A549 (cell line): ENCODE results near the gene PCYT2. TPM values are rescaled to one million over a fixed set of nuclear protein-coding genes. Genes with fewer than 3 reads are reported as not detected.

ENCODE experiments used
- ATAC-seq, 2 experiments: fragments of 200-7000 bp in 1 of 2; fragments of >200 bp in 1 of 2; cut with Nextera tagmentation in 1 of 2; cut with Tn5 transposase in 1 of 2; 3 replicates each; pipeline versions ENCODE4 v1.8.0 to v1.9.1; 2018 to 2020; ENCODE audit warnings: mild to moderate bottlenecking in 1 of 2, moderate library complexity in 1 of 2
- CTCF ChIA-PET: fragments of 300-600 bp; sonication (Branson Sonifier 250); formaldehyde crosslinking; extraction: SDS; loops from one replicate; lab custom pipeline; 2021; ENCODE audit warnings: antibody characterized with exemption, inconsistent platforms; lab: Yijun Ruan, JAX
- POLR2A ChIA-PET: fragments of 350-600 bp; formaldehyde crosslinking; extraction: SDS; loops from one replicate; lab custom pipeline; 2021; ENCODE audit warnings: antibody characterized with exemption, inconsistent platforms; lab: Yijun Ruan, JAX
- DNase-seq, 2 experiments: peaks; one replicate each; pipeline versions ENCODE4 v3.0.0 to v3.0.0-alpha.2; 2011 to 2016; ENCODE audit warnings: low read depth in 1 of 2, low spot score in 1 of 2
- FAIRE-seq: peaks from 2 replicates; lab custom pipeline; 2011; peaks lifted over from hg19 to GRCh38; lab: Jason Lieb, UNC
- H3K27ac ChIP-seq, 2 experiments: fragments of >200 bp; sonication (Bioruptor Twin); formaldehyde crosslinking; 3 replicates each; pipeline ENCODE4 v1.5.1; 2016 to 2017
- H3K4me1 ChIP-seq: fragments of >200 bp; sonication (Bioruptor Twin); formaldehyde crosslinking; 3 replicates; pipeline ENCODE4 v1.6.1; 2016
- H3K4me2 ChIP-seq: fragments of >200 bp; sonication (Bioruptor Twin); formaldehyde crosslinking; 3 replicates; pipeline ENCODE4 v1.6.1; 2016
- H3K4me3 ChIP-seq: fragments of >200 bp; sonication (Bioruptor Twin); formaldehyde crosslinking; 3 replicates; pipeline ENCODE4 v1.5.1; 2016
- H3K9me3 ChIP-seq: fragments of >200 bp; sonication (Bioruptor Twin); formaldehyde crosslinking; 3 replicates; pipeline ENCODE4 v1.6.1; 2016
- BHLHE40 ChIP-seq: IDR thresholded peaks from 2 replicates; pipeline ENCODE4 v1.6.1; 2012; ENCODE audit warnings: low read depth, low read length, inconsistent platforms
- CBX2 ChIP-seq: fragments of 200-600 bp; sonication (generic); IDR thresholded peaks from 2 replicates; pipeline ENCODE4 v1.6.1; 2016; ENCODE audit warnings: low read depth, mild to moderate bottlenecking, borderline replicate concordance
- CEBPB ChIP-seq, 2 experiments: fragments of >200 bp in 1 of 2; sonication (Bioruptor Twin) in 1 of 2; formaldehyde crosslinking in 1 of 2; IDR thresholded peaks; 2 replicates each; pipeline ENCODE4 v1.6.1; 2012 to 2016
- CHD4 ChIP-seq: fragments of 200-600 bp; sonication (generic); IDR thresholded peaks from 2 replicates; pipeline ENCODE4 v1.6.1; 2016; ENCODE audit warnings: antibody characterized with exemption, mild to moderate bottlenecking, borderline replicate concordance
- E2F6 ChIP-seq: IDR thresholded peaks from 2 replicates; pipeline ENCODE4 v1.6.1; 2012; ENCODE audit warnings: low read depth, borderline replicate concordance
- EP300 ChIP-seq, 2 experiments: fragments of >200 bp; sonication (Bioruptor Twin); formaldehyde crosslinking; IDR thresholded peaks; 2 replicates in 1 of 2; 3 replicates in 1 of 2; pipeline ENCODE4 v1.6.1; 2016 to 2017
- ESRRA ChIP-seq: fragments of 150-350 bp; IDR thresholded peaks from 2 replicates; pipeline ENCODE4 v1.6.1; 2014; ENCODE audit warnings: mild to moderate bottlenecking, low read length, borderline replicate concordance
- FOSL2 ChIP-seq, 2 experiments: fragments of 450-650 bp in 1 of 2; fragments of >200 bp in 1 of 2; sonication (Bioruptor Twin) in 1 of 2; formaldehyde crosslinking; IDR thresholded peaks; 2 replicates each; pipeline versions ENCODE4 v1.5.0 to v1.6.1; 2016 to 2020; ENCODE audit warnings: mild to moderate bottlenecking in 1 of 2, moderate library complexity in 1 of 2
- GATA3 ChIP-seq: IDR thresholded peaks from 2 replicates; pipeline ENCODE4 v1.6.1; 2012; ENCODE audit warnings: borderline replicate concordance
- HDAC2 ChIP-seq: fragments of 200-600 bp; sonication (generic); IDR thresholded peaks from 2 replicates; pipeline ENCODE4 v1.6.1; 2016
- HEYL ChIP-seq: fragments of 250-450 bp; sonication (Bioruptor Pico); IDR thresholded peaks from 2 replicates; pipeline ENCODE4 v1.8.0; 2021; ENCODE audit warnings: mild to moderate bottlenecking, moderate library complexity
- HMGXB4 ChIP-seq: fragments of 250-450 bp; sonication (Bioruptor Pico); IDR thresholded peaks from 2 replicates; pipeline ENCODE4 v1.5.0; 2021; ENCODE audit warnings: mild to moderate bottlenecking, moderate library complexity, borderline replicate concordance
- HOXB13 ChIP-seq: fragments of 250-450 bp; sonication (Bioruptor Pico); IDR thresholded peaks from 2 replicates; pipeline ENCODE4 v1.5.0; 2020; ENCODE audit warnings: low read depth, mild to moderate bottlenecking, moderate library complexity
- JUN ChIP-seq, 2 experiments: fragments of >200 bp; sonication (Bioruptor Twin); formaldehyde crosslinking; IDR thresholded peaks; 2 replicates in 1 of 2; 3 replicates in 1 of 2; pipeline ENCODE4 v1.6.1; 2016 to 2017
- MAX ChIP-seq: IDR thresholded peaks from 2 replicates; pipeline ENCODE4 v1.6.1; 2012
- NR3C1 ChIP-seq: fragments of >200 bp; sonication (Bioruptor Twin); formaldehyde crosslinking; IDR thresholded peaks from 3 replicates; pipeline ENCODE4 v1.6.1; 2017
- PHF8 ChIP-seq: fragments of 200-600 bp; sonication (generic); IDR thresholded peaks from 2 replicates; pipeline ENCODE4 v1.6.1; 2016; ENCODE audit warnings: low read depth, mild to moderate bottlenecking, antibody characterized with exemption, moderate library complexity, borderline replicate concordance
- RFX5 ChIP-seq: fragments of 450-650 bp; IDR thresholded peaks from 2 replicates; pipeline ENCODE4 v1.7.1; 2014; ENCODE audit warnings: antibody characterized with exemption, mild to moderate bottlenecking, moderate library complexity
- RNF2 ChIP-seq: fragments of 200-600 bp; sonication (generic); IDR thresholded peaks from 2 replicates; pipeline ENCODE4 v1.6.1; 2016; ENCODE audit warnings: low read depth, mild to moderate bottlenecking, antibody characterized with exemption, moderate library complexity, borderline replicate concordance
- SMC3 ChIP-seq: fragments of >200 bp; sonication (Bioruptor Twin); formaldehyde crosslinking; IDR thresholded peaks from 3 replicates; pipeline ENCODE4 v1.6.1; 2018; ENCODE audit warnings: inconsistent platforms
- SREBF2 ChIP-seq: fragments of 450-650 bp; IDR thresholded peaks from 2 replicates; pipeline ENCODE4 v1.6.1; 2014; ENCODE audit warnings: mild to moderate bottlenecking, moderate library complexity
- ZC3H11A ChIP-seq: fragments of 450-650 bp; IDR thresholded peaks from 2 replicates; pipeline ENCODE4 v1.6.1; 2014; ENCODE audit warnings: antibody characterized with exemption, mild to moderate bottlenecking
- ZFP36 ChIP-seq: fragments of 450-650 bp; IDR thresholded peaks from 2 replicates; pipeline ENCODE4 v1.6.1; 2014; ENCODE audit warnings: borderline replicate concordance; ENCODE audit not compliant: partially characterized antibody
- WGBS: methylation state at CpG from one replicate; pipeline ENCODE4 v1.1.6; 2017; ENCODE audit errors: missing lambda C conversion rate; 5-methylcytosine and 5-hydroxymethylcytosine counted together
- polyA plus RNA-seq, 4 experiments: library from polyadenylated mRNA; depleted of rRNA in 3 of 4; stranded (reverse); fragments of >200 nt; fragmentation: RNase III in 1 of 4; extraction: RNeasy Plus Mini Kit Qiagen cat#74134 plus additional on column Dnase treatment in 1 of 4; gene quantifications; 2 replicates in 3 of 4; 3 replicates in 1 of 4; pipeline ENCODE4 v1.2.3, GENCODE V29; 2011 to 2017

Gene PCYT2
- polyA plus RNA-seq, 2 of the 4 experiments (the other 2 are of a cell fraction): 7.1 to 17.0 TPM

- Histone ChIP-seq H3K4me3 (no peak overlapping the region), H3K4me2 (no peak overlapping the region), H3K4me1 (peaks cover 28% of the 10 kb centered on the region), H3K9me3 (no peaks in the 10 kb centered on the region), H3K27ac (no peak overlapping the region)
- TF ChIP-seq HEYL (CRISPR knock-in tag): no peak
- ATAC-seq (no peak), DNase-seq (no peak), FAIRE-seq (no peak)
- ChIA-PET POLR2A (interaction anchor here (1.7 kb wide), 1 partner anchor 14 kb away, joined by 6 read pairs; the partner anchor contains the start of gene MAFG), CTCF (interaction anchor here (0.9 to 7.6 kb wide), 10 partner anchors 11 to 117 kb away, joined by 3 to 68 read pairs (median 5); partner anchors contain the start of genes CENPX and MAFG)
- 91% methylated on average over 30 of the region's 31 CpGs for WGBS
Observed at GRCh38 chr17:81913394-81914102, 2.3 kb upstream of the PCYT2 start.

- 87% methylated on average over 32 of the region's 32 CpGs for WGBS
- FAIRE-seq: no peak
- ChIA-PET POLR2A (interaction anchor here (1.7 kb wide), 1 partner anchor 15 kb away, joined by 6 read pairs; the partner anchor contains the start of gene MAFG), CTCF (interaction anchor here (0.9 to 7.6 kb wide), 10 partner anchors 10 to 118 kb away, joined by 3 to 68 read pairs (median 5); partner anchors contain the start of genes CENPX and MAFG)
- Histone ChIP-seq H3K4me2 (no peak overlapping the region), H3K27ac (no peak overlapping the region), H3K4me1 (peaks cover 23% of the 10 kb centered on the region), H3K9me3 (no peaks in the 10 kb centered on the region), H3K4me3 (no peak overlapping the region)
- TF ChIP-seq SREBF2: no peak
- TF ChIP-seq FOSL2 (IDR thresholded peaks at IDR 0.05): no peak
- TF ChIP-seq FOSL2 (CRISPR knock-in tag; IDR thresholded peaks at IDR 0.05): peak; percentile 45
- no peak for DNase-seq
- no peak for ATAC-seq
Observed at GRCh38 chr17:81912441-81913309, 1.5 kb upstream of the PCYT2 start.

GRCh38 chr17:81911969-81912368 is 770 bp upstream of the PCYT2 start:
- H3K4me2 ChIP-seq: peak overlapping the region; percentile 56
- CTCF ChIA-PET: interaction anchor here (2.4 to 7.6 kb wide), 3 partner anchors 14 to 48 kb away, joined by 13 to 68 read pairs (median 16); partner anchors contain the start of gene MAFG
- ATAC-seq (0 out of 6 replicates have a peak, but pooled peaks of 1 of the 2 experiments have one; percentile 0), FAIRE-seq (no peak), DNase-seq (no peak)
- H3K9me3 ChIP-seq: no peaks in the 10 kb centered on the region
- H3K27ac ChIP-seq: no peak overlapping the region
- TF ChIP-seq ESRRA (no peak), BHLHE40 (no peak), HMGXB4 (CRISPR knock-in tag) (no peak), FOSL2 (IDR thresholded peaks at IDR 0.05) (no peak), FOSL2 (CRISPR knock-in tag; IDR thresholded peaks at IDR 0.05) (no peak), NR3C1 (no peak), PHF8 (no peak), CBX2 (no peak), EP300 (IDR thresholded peaks at IDR 0.05) (no peak), HDAC2 (no peak), ZFP36 (no peak)
- peaks cover 20% of the 10 kb centered on the region for H3K4me1 ChIP-seq
- POLR2A ChIA-PET: interaction anchor here (1.7 kb wide), 1 partner anchor 16 kb away, joined by 6 read pairs; the partner anchor contains the start of gene MAFG
- WGBS: 93% methylated on average over 19 of the region's 19 CpGs
- H3K4me3 ChIP-seq: no peak overlapping the region; the same call in 2 of the 3 replicates

GRCh38 chr17:81910840-81911276 is 341 bp downstream of the PCYT2 start:
- no peak for DNase-seq
- Histone ChIP-seq H3K4me1 (peaks cover 10% of the 10 kb centered on the region; the same call in 2 of the 3 replicates), H3K9me3 (no peaks in the 10 kb centered on the region), H3K27ac (peak overlapping the region; percentile 62 to 88), H3K4me3 (peak overlapping the region; percentile 71), H3K4me2 (peak overlapping the region; percentile 98)
- POLR2A ChIA-PET: interaction anchor here (1.0 to 1.5 kb wide), 3 partner anchors 13 to 78 kb away, joined by 3 to 4 read pairs (median 3); partner anchors contain the start of gene MCRIP1
- WGBS: 10% methylated on average over 17 of the region's 55 CpGs
- no peak for FAIRE-seq
- peak; percentile 3 to 21; a peak in 5 of 6 replicates for ATAC-seq
- CTCF ChIA-PET: interaction anchor here (1.2 to 7.6 kb wide), 4 partner anchors 15 to 49 kb away, joined by 3 to 68 read pairs (median 4); partner anchors contain the start of genes MAFG and PYCR1
- TF ChIP-seq CEBPB (IDR thresholded peaks at IDR 0.05) (no peak), E2F6 (no peak), JUN (IDR thresholded peaks at IDR 0.05) (no peak), PHF8 (no peak), MAX (0 out of 2 replicates have a peak, but pooled peaks have one; percentile 9), GATA3 (no peak), SMC3 (no peak), HDAC2 (no peak), RFX5 (no peak), CHD4 (no peak), ZFP36 (no peak), SREBF2 (no peak), ZC3H11A (no peak), EP300 (IDR thresholded peaks at IDR 0.05) (no peak), HOXB13 (CRISPR knock-in tag) (no peak), RNF2 (0 out of 2 replicates have a peak, but pooled peaks have one; percentile 29)
